GM18907 (cell line): ENCODE data around the gene FAM13A.

Experiments
- ATAC-seq: cut with Tn5 transposase; IDR thresholded peaks from one replicate; pipeline ENCODE4 v1.9.1; 2021; ENCODE audit warnings: mild to moderate bottlenecking, moderate library complexity; ENCODE audit not compliant: unreplicated experiment

FAM13A gene

GRCh38 chr4:88693792-88694191 lies 363.2 kb downstream of the FAM13A start:
- ATAC-seq: no peak

- no peak for ATAC-seq
Observed at GRCh38 chr4:88690355-88690754, 366.6 kb downstream of the FAM13A start.

- ATAC-seq: no peak
Observed at GRCh38 chr4:88681209-88681608, 375.8 kb downstream of the FAM13A start.
